Stimulated activated naive CD4-positive, alpha-beta T cell treated with Interleukin-2 at 50 U/mL for 16 hours (primary cell): Measurements from ENCODE around the gene SERPINB6.
"Not testable (repeated sequence)": the region's sequence is repeated elsewhere in the genome, so short reads cannot be mapped to it uniquely, and the experiment has no call there.

Source experiments
- DNase-seq: peaks from one replicate; lab custom pipeline; 2025; lab: John Stamatoyannopoulos, UW

Gene SERPINB6

DNA sequence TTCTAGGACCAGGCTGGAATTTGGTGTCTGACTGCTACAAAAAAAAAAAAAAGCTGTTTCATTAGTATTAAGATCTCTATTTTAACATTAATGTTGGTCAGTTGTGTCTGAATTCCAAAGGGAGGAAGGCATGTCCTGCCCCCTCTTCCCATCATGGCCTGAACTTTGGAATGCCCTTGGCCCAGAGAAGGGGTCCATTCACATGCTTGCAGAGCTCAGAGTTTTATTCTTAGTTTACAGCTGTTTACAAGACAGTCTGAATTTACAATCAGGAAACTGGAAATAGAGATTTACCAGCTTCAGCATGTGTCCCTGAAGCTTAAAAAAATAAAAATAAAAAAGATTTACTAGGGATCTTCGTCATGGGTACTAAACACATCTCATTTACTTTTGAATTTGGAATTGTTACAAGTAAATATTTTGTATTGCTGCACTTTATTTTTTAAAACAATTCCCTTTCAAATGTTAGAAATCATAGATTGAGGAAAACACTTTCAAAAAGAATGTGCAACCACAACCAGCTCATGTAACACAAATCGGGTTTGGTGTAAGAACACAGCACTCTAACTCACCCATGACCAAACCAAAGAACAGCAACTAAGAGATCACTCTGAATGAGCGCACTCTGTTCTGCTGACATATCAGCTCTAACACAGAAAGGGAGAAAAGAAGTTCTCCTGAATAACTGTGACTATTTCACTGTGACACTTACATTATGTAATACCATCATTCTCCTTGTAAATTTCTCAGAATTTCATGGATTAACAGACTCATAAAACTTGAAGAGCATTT lies 6.6 kb upstream of the SERPINB6 start:
- DNase-seq, result no peak

DNA sequence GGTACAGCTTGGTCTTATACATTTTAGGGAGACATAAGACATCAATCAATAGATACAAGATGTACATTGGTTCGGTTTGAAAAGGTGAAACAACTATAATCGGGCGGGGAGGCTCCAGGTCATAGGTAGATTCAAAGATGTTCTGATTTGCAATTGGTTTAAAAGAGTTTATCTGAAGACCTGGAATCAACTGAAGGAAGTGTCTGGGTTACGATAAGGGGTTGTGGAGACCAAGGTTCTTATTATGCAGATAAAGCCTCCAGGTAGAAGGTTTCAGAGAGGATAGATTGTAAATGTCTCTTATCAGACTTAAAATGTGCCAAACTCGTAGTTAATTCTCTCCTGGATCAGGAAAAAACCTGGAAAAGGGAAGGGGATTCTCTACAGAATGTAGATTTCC lies 5.9 kb upstream of the SERPINB6 start:
- DNase-seq, result no peak

- DNase-seq, result no peak
Observed at GRCh38 chr6:2976571-2977085, 5.3 kb upstream of the SERPINB6 start.

DNA sequence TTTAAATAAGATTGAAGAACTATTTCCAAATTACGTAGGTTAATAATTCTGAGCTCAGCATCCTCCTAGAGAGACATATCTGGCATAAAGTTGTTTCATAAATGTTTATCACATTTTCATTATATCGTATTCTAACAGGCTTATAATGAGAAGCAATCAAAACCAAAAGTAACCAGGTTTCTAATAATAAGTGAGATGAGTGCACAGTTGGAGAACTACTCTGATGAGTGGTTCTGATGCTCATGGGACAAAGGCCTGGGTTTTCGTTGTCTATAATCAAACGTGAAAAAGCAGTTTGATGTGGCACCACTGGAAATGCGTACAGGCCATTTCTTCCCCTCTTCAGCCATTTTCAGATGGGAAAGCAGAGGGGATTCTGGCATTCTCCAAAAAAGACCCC lies 4.7 kb upstream of the SERPINB6 start:
- no peak for DNase-seq

DNA sequence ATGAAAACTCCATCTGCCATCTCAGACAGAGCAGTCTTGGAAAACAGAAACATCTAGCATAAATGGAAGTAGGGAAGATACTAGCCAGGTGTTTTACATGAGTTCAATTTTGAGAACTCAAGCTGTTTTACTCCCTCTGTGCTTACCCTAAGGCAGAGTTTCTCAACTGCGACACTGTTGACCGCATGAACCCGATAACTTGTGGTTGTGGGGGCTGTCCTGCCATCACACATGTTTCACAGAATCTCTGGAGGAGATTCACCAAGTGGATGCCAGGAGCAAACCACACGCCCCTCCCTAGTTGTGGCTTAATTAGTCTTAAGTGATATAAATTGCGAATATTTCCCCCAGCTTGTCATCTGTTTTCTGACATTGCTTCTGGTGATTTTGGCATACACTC lies 2.3 kb upstream of the SERPINB6 start:
- DNase-seq, result no peak

DNA sequence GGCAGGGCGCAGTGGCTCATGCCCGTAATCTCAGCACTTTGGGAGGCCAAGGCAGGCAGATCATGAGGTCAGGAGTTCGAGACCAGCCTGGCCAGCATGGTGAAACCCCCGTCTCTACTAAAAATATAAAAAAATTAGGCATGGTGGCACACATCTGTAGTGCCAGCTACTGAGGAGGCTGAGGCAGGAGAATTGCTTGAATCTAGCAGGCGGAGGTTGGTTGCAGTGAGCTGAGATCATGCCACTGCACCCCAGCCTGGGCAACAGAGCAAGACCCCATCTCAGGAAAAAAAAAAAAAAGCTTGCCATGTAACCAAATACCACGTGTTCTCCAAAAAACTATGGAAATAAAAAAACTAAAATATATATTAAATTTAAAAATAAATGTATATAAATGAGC lies 1.8 kb upstream of the SERPINB6 start:
- DNase-seq, result not testable (repeated sequence)

DNA sequence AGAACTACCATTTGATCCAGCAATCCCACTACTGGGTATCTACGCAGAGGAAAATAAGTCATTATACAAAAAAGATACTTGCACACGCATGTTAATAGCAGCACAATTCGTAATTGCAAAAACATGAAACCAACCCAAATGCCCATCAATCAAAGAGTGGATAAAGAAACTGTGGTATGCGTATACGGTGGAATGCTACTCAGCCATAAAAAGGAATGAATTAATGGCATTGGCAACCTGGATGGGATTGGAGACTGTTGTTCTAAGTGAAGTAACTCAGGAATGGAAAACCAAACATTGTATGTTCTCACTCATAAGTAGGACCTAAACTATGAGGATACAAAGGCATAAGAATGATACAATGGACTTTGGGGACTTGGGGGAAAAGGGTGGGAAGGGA lies 1.3 kb upstream of the SERPINB6 start:
- DNase-seq, result not testable (repeated sequence)

GRCh38 chr6:2972219-2972487 lies 786 bp upstream of the SERPINB6 start:
- DNase-seq, result not testable (repeated sequence)

DNA sequence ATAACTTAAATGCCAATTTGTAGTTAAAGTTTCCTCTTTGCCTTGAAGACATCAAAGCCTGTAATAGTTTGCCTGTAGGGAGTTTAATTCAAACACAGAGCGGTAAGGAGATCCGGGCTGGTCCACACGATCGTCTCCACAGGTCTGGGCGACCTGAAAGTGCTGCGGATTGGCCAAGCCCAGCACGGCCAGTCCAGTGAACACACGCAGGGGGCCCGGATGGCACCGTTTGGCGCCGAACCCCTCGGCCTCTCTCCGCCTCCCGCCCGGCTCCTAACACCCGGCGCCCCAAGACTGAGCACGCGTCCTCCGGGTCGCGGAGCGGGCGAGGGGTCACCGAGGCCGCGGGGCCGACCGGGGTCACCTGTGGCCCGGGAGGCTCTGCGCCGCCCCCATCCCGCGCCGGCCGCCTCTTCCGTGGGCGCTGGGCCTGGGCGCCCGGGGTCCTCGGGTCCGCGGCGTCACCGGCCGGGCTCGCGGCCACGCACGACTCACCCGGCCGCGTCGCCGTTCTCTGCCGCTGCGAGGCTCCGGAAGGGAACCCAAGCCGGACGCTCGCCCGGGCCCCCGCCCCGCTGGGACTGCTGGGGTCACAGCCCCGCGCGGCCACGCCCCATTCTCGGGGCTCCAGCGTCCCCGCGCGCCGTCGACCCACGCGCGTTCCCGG lies 481 bp downstream of the SERPINB6 start:
- peak; percentile 17 for DNase-seq

GRCh38 chr6:2970034-2970685 lies 1.2 kb downstream of the SERPINB6 start:
- no peak for DNase-seq

- no peak for DNase-seq
Observed at GRCh38 chr6:2969549-2969948, 1.8 kb downstream of the SERPINB6 start.

GRCh38 chr6:2968600-2969135 lies 2.7 kb downstream of the SERPINB6 start:
- DNase-seq, result no peak

DNA sequence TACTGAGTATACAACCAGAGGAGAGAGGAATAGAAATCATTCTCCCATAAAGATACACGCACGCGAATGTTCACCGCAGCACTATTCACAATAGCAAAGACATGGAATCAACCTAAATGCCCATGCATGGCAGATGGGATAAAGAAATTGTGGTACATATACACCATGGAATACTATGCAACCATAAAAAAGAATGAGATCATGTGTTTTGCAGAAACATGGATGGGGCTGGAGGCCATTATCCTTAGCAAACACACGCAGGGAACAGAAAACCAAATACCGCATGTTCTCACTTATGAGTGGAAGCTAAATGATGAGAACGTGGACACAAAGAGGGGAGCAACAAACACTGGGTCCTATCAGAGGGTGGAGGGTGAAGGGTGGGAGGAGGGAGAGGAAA lies 3.4 kb downstream of the SERPINB6 start:
- no peak for DNase-seq

DNA sequence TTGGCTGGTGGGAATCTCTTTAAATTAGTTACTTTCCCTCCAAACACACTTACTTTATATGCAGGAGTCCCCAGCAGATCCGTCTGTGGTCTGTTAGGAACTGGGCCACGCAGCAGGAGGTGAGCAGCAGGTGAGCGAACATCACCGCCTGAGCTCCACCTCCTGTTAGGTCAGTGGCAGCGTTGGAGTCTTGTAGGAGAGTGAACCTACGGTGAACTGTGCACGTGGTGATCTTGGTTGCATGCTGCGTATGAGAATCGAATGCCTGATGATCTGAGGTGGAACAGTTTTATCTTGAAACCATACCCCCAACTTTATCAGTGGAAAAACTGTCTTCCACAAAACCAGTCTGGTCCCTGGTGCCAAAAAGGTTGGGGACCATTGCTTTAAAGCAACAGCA lies 5.0 kb downstream of the SERPINB6 start:
- DNase-seq, result no peak

DNA sequence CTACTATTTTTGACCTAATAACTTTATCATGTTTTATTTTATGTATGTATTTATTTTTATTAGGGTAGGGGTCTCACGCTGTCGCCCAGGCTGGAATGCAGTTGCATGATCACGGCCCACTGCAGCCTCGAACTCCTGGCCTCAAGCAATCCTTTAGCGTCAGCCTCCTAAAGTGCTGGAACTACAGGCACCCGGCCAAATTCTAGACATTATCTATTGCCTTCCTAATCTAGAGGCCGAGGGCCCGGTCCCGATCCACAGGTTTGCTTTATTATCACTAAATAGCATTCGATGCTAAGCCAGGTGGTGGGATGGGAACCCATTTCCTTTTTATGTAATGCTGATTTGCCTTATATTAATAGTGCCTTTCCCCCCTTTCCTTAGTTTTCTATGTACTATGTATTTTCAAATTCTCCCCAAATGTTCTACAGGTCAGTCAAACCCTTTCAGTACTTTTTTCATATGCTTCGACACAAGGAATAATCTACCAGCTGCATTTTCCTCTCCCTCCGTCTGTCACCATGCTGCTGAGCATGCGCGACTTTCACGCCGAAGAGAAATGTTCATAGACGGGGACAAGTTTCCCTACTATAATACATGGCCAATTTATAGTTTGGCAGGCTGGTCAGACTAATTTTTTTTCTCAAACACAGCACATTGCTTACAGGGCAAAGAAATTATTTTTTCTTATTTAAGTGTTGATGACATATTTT lies 6.4 kb downstream of the SERPINB6 start:
- DNase-seq, result no peak

DNA sequence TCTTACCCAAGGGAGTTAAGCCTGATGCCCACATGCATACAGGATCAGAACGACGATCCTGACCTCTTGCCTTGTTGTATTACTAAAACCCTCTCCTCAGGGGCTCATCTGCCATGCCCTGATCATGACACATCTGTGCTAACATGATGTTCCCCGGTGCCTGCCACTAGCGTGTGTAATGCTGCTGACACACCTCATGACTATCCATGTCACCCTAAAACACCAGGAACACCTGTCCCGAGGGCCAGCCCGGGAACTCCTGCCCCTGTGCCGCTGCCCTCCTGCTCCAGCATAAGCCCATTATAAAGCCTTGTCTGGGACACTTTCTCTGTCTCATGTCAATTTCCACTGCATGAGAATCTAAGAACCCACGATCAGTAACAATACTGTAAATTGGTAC lies 7.6 kb downstream of the SERPINB6 start:
- DNase-seq, result no peak

- DNase-seq, result no peak
Observed at GRCh38 chr6:2962636-2963035, 8.7 kb downstream of the SERPINB6 start.

DNA sequence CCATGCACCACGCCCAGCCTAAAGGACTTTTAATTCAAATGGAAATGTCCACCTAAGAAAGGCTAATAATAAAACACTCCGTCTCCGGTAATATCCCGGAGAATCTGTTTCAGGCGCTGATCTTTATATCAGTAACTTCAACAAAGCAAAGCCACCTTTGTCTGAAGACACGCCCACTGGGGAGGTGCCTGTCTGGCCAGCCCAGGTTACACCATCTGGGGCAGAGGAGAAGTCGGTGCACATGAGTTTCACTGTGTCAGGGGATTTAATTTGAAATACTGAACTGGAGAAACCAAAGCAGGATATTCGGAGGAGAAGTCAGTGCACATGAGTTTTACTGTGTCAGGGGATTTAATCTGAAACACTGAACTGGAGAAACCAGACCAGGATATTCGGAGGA lies 9.4 kb downstream of the SERPINB6 start:
- no peak for DNase-seq

DNA sequence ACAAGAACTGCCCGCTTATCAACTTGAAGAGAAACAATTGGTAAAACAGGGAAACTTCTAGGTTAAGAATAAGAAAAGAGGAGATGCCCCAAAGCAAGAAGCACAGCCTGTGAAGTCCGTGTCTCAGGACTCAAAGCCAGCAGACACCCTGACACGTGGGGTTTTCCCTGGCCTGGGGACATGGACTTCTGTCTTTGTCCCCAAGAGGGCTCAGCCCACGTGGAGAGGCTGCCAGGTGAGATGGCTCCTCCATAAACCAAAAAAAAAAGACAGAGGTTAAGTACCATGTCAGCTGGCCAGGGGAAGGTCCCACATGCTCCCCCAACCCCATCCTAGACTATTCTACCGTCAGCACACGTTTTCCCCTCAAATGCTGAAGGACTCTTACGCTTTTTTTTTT lies 9.9 kb downstream of the SERPINB6 start:
- DNase-seq, result no peak

GRCh38 chr6:2960935-2961334 lies 10.4 kb downstream of the SERPINB6 start:
- no peak for DNase-seq

DNA sequence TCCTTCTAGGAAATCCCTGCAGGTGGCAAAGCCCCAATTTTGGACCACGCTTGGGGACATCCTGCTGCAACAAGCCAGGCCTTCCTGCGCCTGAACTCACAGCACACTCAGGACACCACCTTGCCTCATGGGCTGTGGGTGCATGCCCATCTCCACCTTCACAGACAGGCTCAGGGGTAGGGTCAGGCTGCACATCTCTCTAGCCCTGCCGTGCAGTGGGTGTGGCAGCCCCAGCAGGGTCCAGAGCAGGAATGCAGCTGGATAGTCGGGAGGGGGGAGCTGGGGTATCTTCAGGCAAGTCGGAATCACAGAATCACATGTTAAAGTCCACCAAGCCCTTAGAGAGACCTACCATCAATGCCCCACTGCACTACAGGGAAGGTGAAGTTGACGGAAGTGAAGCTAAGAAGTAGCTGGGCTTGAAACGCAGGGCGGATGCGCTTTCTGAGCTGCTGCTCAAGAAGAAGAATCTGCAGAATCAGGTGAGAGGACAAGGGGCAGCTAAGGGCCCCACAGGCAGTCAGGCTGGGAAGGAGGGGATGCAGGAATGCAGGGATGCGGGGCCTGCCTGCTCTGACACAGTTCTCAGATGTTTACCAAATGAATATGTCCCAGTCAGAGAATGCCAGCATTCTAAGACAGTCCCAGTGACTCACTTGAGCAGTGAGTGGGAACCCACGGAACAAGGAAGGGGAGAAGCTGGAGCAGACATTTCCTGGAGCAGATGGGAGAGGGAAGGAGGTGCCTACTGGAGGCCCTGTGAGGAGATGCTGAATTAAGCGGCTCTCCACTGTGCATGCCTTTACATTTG lies 11.3 kb downstream of the SERPINB6 start:
- no peak for DNase-seq
